Adrenal gland (tissue), 12 donors: ENCODE measurements around the gene MYO9B. TPM values are rescaled to one million over a fixed set of nuclear protein-coding genes. Genes with fewer than 3 reads are reported as not detected.

Experiments used
- DNase-seq, 7 donors: peaks; one replicate each; pipeline ENCODE4 v3.0.0-alpha.2; 2019 to 2020
- H3K27ac ChIP-seq, 5 donors: fragments of 200-600 bp; sonication (generic) in 4 of 5; 1 replicate in 3 of 5; 2 replicates in 2 of 5; pipeline versions ENCODE4 v1.5.1 to v1.8.0; 2016 to 2020; ENCODE audit warnings: mild to moderate bottlenecking in 1 of 5
- H3K27me3 ChIP-seq: fragments of 200-600 bp; 2 replicates; pipeline ENCODE4 v1.8.0; 2021
- H3K36me3 ChIP-seq, 2 donors: fragments of 200-600 bp; replicated peaks in 1 of 2; 1 replicate in 1 of 2; 2 replicates in 1 of 2; pipeline versions ENCODE4 v1.5.1 to v1.8.0; 2018 to 2022
- H3K4me1 ChIP-seq, 2 donors: fragments of 200-600 bp; replicated peaks in 1 of 2; 1 replicate in 1 of 2; 2 replicates in 1 of 2; pipeline versions ENCODE4 v1.5.1 to v1.8.0; 2018 to 2021
- H3K4me3 ChIP-seq, 4 donors: fragments of 200-600 bp; sonication (generic) in 3 of 4; one replicate each; pipeline ENCODE4 v1.5.1; 2016 to 2018
- H3K9me3 ChIP-seq, 3 donors: fragments of 200-600 bp; sonication (generic) in 1 of 3; replicated peaks in 1 of 3; 1 replicate in 2 of 3; 2 replicates in 1 of 3; pipeline versions ENCODE4 v1.5.1 to v1.8.0; 2016 to 2021
- CTCF ChIP-seq, 6 experiments: fragments of 450-650 bp in 4 of 6; fragments of 200-600 bp in 2 of 6; sonication (generic) in 1 of 6; IDR thresholded peaks; 1 replicate in 5 of 6; 2 replicates in 1 of 6; pipeline versions ENCODE4 v1.5.1 to v1.8.0; 2016 to 2021; ENCODE audit warnings: antibody characterized with exemption in 6 of 6, mild to moderate bottlenecking in 2 of 6, moderate library complexity in 1 of 6
- POLR2A ChIP-seq, 2 donors: fragments of 450-650 bp; IDR thresholded peaks; one replicate each; pipeline ENCODE4 v1.6.1; 2017; ENCODE audit warnings: antibody characterized with exemption in 2 of 2, mild to moderate bottlenecking in 2 of 2, moderate library complexity in 1 of 2
- WGBS, 4 donors: extraction: QIAGEN DNeasy Blood & Tissue Kit in 2 of 4; methylation state at CpG; one replicate each; pipeline versions ENCODE4 v1.1.5 to v1.1.7; 2013 to 2017; 5-methylcytosine and 5-hydroxymethylcytosine counted together
- intact Hi-C, 2 donors: fragments of 100-400 bp; cut with DNase I; formaldehyde crosslinking; loops; one replicate each; pipeline versions ENCODE4 v1.14.1 to v1.15.0; 2022 to 2023
- polyA plus RNA-seq, 3 donors: library from polyadenylated mRNA; stranded (reverse); fragments of 200-250 nt in 2 of 3; fragments of 350-450 nt in 1 of 3; fragmentation: Illumina TruSeq in 1 of 3; extraction: RNeasy Lipid Tissue Mini Kit (QIAGEN cat#74804) in 1 of 3; gene quantifications; one replicate each; pipeline ENCODE4 v1.2.3, GENCODE V29; 2013 to 2014
- total RNA-seq, 9 donors: library from RNA; depleted of rRNA in 4 of 9; stranded (reverse); fragments of >200 nt in 4 of 9; fragments of 120-200 nt in 1 of 9; fragmentation: NEBNext Ultra II Directional in 1 of 9; extraction: Animal tissue kit (Norgen Biotek cat#: 25700) in 1 of 9; gene quantifications; one replicate each; pipeline versions ENCODE4 v1.1.0 to v1.2.4, GENCODE V29; 2013 to 2023
- donor health status: healthy with polysubstance abuse.
- donor health status: Bipolar disorder and iron deficiency.
- donor health status: DM: yes; HTN: yes; CAD: no.
- donor health status: DM: no; HTN: no; CAD: no.
- donor health status: DM: no; HTN: no; CAD: no.
- donor health status: DM: yes; HTN: yes; CAD: no.

MYO9B gene
- total and polyA plus RNA-seq, 12 donors: 23.6 to 236 (median 86.3) TPM

GRCh38 chr19:17162580-17162979, 87.0 kb downstream of the MYO9B start:
- peaks cover 0 to 73% of the 10 kb centered on the region in 2 donors for H3K36me3 ChIP-seq
- intact Hi-C loops: no loop called here

GRCh38 chr19:17163652-17164051, 88.1 kb downstream of the MYO9B start:
- 90 to 99% (median 97%) methylated on average over 4 of the region's 4 CpGs for WGBS, 4 donors
- H3K36me3 ChIP-seq: peaks cover 0 to 80% of the 10 kb centered on the region in 2 donors
- TF ChIP-seq POLR2A (IDR thresholded peaks at IDR 0.05) (no peak), CTCF (IDR thresholded peaks at IDR 0.05) (no peak)
- no peak overlapping the region for H3K4me3 ChIP-seq
- intact Hi-C loops: no loop called here
- H3K27me3 ChIP-seq: no peaks in the 10 kb centered on the region
- H3K4me1 ChIP-seq: no peaks in the 10 kb centered on the region
- no peak overlapping the region for H3K27ac ChIP-seq
- H3K9me3 ChIP-seq: no peaks in the 10 kb centered on the region
- no peak for DNase-seq

More at GRCh38 chr19:17162580-17162979, 87.0 kb downstream of the MYO9B start:
- Histone ChIP-seq H3K4me1 (no peaks in the 10 kb centered on the region), H3K27me3 (no peaks in the 10 kb centered on the region), H3K9me3 (no peaks in the 10 kb centered on the region), H3K27ac (no peak overlapping the region), H3K4me3 (no peak overlapping the region)
- TF ChIP-seq POLR2A (IDR thresholded peaks at IDR 0.05) (no peak), CTCF (IDR thresholded peaks at IDR 0.05) (no peak)
- 88 to 100% (median 97%) methylated on average over 6 of the region's 6 CpGs for WGBS, 4 donors
- no peak for DNase-seq

GRCh38 chr19:17164639-17165038, 89.1 kb downstream of the MYO9B start:
- 85 to 97% (median 89%) methylated on average over 7 of the region's 7 CpGs for WGBS, 4 donors
- no peak for DNase-seq
- intact Hi-C loops: no loop called here
- Histone ChIP-seq H3K36me3 (peaks cover 0 to 78% of the 10 kb centered on the region in 2 donors), H3K27ac (no peak overlapping the region), H3K27me3 (no peaks in the 10 kb centered on the region), H3K4me1 (no peaks in the 10 kb centered on the region), H3K9me3 (no peaks in the 10 kb centered on the region), H3K4me3 (no peak overlapping the region)
- TF ChIP-seq CTCF (IDR thresholded peaks at IDR 0.05) (no peak), POLR2A (IDR thresholded peaks at IDR 0.05) (no peak)

GRCh38 chr19:17165715-17166114, 90.1 kb downstream of the MYO9B start:
- no peak for DNase-seq
- Histone ChIP-seq H3K4me3 (no peak overlapping the region), H3K27me3 (no peaks in the 10 kb centered on the region), H3K36me3 (peaks cover 0 to 79% of the 10 kb centered on the region in 2 donors), H3K4me1 (no peaks in the 10 kb centered on the region), H3K9me3 (no peaks in the 10 kb centered on the region), H3K27ac (no peak overlapping the region)
- TF ChIP-seq CTCF (IDR thresholded peaks at IDR 0.05): no peak
- TF ChIP-seq POLR2A (IDR thresholded peaks at IDR 0.05): no peak
- intact Hi-C loops: no loop called here
- WGBS, 4 donors: 96 to 97% (median 97%) methylated on average over 5 of the region's 5 CpGs
